ENCODE measurements around the gene TRIM48. TPM values are rescaled to one million over a fixed set of nuclear protein-coding genes. Genes with fewer than 3 reads are reported as not detected.
"Not testable (repeated sequence)": the region's sequence is repeated elsewhere in the genome, so short reads cannot be mapped to it uniquely, and the experiment has no call there.

Gene TRIM48
- not detected in 2 replicates for total RNA-seq

GRCh38 chr11:55261855-55262254 is at the start of gene TRIM48:
TSS of gene TRIM48 (plus strand) at chr11:55262155. CDS start at chr11:55262268, 113 bp downstream.
- not testable (repeated sequence) for DNase-seq (ENCODE audit: low read depth)

- DNase-seq (ENCODE audit: low read depth), result not testable (repeated sequence)
These were observed 23.6 kb upstream of the TRIM48 start for GRCh38 chr11:55238316-55238715.

- DNase-seq (ENCODE audit: low read depth), result no peak
These were observed 1.1 kb downstream of the TRIM48 start for GRCh38 chr11:55263081-55263480.

Other genes starting within 250 kb of the TRIM48 start
- not detected in 2 replicates for gene OR4A16, start 81.0 kb downstream of the TRIM48 start, total RNA-seq
- gene OR4A15, start 105.8 kb downstream of the TRIM48 start, total RNA-seq, result not detected in 2 replicates